NCI-H1436 (cell line): ENCODE results near the gene ZBTB5.
"Not testable (repeated sequence)": the region's sequence is repeated elsewhere in the genome, so short reads cannot be mapped to it uniquely, and the experiment has no call there.

ENCODE experiments used
- DNase-seq: peaks from one replicate; lab custom pipeline; 2025; lab: John Stamatoyannopoulos, UW

The ZBTB5 gene, protein sequence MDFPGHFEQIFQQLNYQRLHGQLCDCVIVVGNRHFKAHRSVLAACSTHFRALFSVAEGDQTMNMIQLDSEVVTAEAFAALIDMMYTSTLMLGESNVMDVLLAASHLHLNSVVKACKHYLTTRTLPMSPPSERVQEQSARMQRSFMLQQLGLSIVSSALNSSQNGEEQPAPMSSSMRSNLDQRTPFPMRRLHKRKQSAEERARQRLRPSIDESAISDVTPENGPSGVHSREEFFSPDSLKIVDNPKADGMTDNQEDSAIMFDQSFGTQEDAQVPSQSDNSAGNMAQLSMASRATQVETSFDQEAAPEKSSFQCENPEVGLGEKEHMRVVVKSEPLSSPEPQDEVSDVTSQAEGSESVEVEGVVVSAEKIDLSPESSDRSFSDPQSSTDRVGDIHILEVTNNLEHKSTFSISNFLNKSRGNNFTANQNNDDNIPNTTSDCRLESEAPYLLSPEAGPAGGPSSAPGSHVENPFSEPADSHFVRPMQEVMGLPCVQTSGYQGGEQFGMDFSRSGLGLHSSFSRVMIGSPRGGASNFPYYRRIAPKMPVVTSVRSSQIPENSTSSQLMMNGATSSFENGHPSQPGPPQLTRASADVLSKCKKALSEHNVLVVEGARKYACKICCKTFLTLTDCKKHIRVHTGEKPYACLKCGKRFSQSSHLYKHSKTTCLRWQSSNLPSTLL

GRCh38 chr9:37465249-37466036 is at the start of gene ZBTB5:
Gene ZBTB5 (minus strand): TSS chr9:37465450. CDS start chr9:37442551, 22,899 bp downstream.
- peak; percentile 99 for DNase-seq

- no peak for DNase-seq
Measured at GRCh38 chr9:37514999-37515398, 49.7 kb upstream of the ZBTB5 start.

- not testable (repeated sequence) for DNase-seq
Measured at GRCh38 chr9:37514415-37514814, 49.2 kb upstream of the ZBTB5 start.

- DNase-seq = no peak
Measured at GRCh38 chr9:37512437-37512836, 47.2 kb upstream of the ZBTB5 start.

- no peak for DNase-seq
Measured at GRCh38 chr9:37511016-37512010, 46.1 kb upstream of the ZBTB5 start.

- DNase-seq = not testable (repeated sequence)
Measured at GRCh38 chr9:37510053-37510452, 44.8 kb upstream of the ZBTB5 start.

GRCh38 chr9:37509536-37509935 is 44.3 kb upstream of the ZBTB5 start:
- no peak for DNase-seq

DNA sequence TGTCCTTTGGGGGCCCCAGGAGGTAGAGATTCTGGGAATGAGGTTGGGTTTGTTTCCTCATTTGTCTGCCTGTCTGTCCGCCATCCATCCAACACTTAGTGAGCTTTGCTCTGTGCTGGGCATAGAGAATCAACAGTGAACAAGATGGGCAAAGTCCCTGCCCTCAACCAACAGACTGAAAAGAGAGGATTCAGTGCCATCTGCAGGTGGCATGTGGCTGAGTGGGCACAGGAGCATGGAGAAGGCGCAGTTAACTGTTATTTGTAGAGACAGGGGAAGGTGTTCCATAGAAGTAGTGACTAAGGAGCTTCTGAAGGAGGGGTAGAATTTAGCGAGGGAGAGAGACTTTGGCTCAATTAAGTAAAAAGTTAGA is 43.6 kb upstream of the ZBTB5 start:
- no peak for DNase-seq

- no peak for DNase-seq
Measured at GRCh38 chr9:37508135-37508833, 43.0 kb upstream of the ZBTB5 start.

DNA sequence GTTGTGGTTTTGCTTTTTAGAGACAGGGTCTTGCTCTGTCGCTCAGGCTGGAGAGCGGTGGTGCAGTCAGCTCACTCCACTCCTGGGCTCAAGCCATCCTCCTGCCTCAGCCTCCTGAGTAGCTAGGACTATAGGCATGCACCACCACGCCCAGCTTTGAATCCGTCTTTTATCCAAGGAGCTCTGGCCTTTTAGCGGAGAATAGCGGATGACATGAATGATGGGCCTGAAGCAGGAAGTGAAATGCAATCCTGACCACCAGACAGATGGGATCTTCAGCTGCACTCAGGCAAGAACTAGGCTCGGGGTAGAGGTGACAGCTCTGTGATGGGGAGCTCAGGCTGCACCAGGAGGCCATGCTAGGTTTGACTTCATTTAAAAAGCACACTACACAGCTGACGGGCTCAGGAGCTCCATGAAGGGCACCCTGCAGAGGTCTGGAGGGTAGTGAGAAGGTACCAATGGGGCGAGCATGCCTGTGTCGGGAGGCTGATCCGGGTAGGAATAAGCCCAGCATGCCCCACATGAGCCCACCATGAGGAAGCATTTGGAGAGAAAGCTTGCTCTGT is 42.4 kb upstream of the ZBTB5 start:
- DNase-seq = no peak

DNA sequence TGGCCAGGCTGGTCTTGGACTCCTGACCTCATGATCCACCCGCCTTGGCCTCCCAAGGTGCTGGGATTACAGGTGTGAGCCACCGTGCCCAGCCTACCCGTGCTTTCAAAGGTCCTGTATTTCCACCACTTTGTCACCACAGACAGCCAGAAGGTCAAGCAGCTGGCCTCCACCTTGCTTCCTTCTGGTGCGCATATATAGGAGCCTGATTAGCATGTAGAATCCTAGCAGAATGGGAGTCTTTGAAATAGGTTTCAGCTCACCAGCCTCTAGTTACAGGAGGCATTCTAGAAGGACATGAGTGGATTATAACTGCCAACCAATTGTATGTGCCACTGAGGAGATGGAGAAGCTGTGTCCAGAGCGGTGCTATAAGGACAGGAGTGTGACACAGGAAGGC is 39.4 kb upstream of the ZBTB5 start:
- no peak for DNase-seq

GRCh38 chr9:37503736-37504135 is 38.5 kb upstream of the ZBTB5 start:
- no peak for DNase-seq

GRCh38 chr9:37501957-37502596 is 36.8 kb upstream of the ZBTB5 start:
- DNase-seq = no peak

DNA sequence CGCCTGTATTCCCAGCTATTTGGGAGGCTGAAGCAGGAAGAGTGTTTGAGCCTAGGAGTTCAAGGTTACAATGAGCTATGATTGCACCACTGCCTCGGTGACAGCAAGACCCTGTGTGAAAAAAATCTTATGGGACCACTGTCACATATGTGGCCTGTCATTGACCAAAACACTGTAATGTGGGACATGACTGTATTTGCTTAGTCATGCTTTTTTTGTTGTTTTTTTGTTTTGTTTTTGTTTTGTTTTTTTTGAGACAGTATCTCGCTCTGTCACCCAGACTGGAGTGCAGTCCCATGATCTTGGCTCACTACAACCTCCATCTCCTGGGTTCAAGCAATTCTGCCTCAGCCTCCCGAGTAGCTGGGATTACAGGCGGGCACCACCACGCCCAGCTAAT is 34.0 kb upstream of the ZBTB5 start:
- DNase-seq = no peak

DNA sequence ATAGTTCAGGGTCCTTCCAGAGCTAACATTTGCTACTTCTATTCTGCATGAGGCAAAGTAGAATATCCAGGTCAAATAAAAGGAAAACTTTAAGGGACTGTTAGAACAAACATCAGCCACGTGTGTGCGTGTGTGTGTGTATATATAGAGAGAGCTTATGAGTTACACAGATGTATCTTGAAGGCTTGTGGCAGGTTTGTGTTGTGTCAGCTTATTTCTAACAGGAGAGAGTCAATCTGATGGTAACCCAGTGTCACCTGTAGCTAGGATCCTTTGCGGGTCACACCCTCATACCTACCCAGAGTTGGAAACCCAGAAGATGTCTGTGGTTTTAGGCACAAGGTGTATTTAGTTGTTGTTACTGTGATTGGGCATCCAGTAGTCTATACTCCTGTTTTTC is 33.2 kb upstream of the ZBTB5 start:
- DNase-seq = no peak

GRCh38 chr9:37497320-37497719 is 32.1 kb upstream of the ZBTB5 start:
- no peak for DNase-seq

- DNase-seq = no peak
Measured at GRCh38 chr9:37496020-37496419, 30.8 kb upstream of the ZBTB5 start.

DNA sequence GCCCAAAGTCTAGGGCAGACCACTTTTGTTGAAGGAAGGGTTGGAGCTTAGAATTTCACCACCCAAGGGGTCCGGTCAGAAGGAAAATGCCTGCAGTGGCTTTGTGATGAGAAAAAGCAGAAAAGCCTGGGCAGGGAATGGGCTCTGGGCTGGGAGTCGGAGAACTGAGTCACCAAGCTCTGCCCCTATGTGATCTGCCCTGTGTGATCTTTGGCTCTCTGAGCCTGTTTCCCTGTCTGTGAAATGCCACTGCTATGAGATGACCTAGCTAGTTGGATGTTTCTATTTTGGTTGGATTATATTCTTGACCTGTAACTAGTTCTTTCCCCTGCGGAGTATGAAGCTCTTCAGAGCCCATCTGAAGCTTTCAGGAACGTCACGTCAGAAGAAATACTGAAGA is 30.3 kb upstream of the ZBTB5 start:
- no peak for DNase-seq

GRCh38 chr9:37491939-37492338 is 26.7 kb upstream of the ZBTB5 start:
- DNase-seq = no peak
